Activated CD8-positive, alpha-beta memory T cell treated with anti-CD3 and anti-CD28 coated beads for 24 hours (primary cell): ENCODE measurements around the gene HSPD1.

Source experiments
- DNase-seq: peaks from one replicate; pipeline ENCODE4 v3.0.0-alpha.2; 2020

HSPD1 gene

DNA sequence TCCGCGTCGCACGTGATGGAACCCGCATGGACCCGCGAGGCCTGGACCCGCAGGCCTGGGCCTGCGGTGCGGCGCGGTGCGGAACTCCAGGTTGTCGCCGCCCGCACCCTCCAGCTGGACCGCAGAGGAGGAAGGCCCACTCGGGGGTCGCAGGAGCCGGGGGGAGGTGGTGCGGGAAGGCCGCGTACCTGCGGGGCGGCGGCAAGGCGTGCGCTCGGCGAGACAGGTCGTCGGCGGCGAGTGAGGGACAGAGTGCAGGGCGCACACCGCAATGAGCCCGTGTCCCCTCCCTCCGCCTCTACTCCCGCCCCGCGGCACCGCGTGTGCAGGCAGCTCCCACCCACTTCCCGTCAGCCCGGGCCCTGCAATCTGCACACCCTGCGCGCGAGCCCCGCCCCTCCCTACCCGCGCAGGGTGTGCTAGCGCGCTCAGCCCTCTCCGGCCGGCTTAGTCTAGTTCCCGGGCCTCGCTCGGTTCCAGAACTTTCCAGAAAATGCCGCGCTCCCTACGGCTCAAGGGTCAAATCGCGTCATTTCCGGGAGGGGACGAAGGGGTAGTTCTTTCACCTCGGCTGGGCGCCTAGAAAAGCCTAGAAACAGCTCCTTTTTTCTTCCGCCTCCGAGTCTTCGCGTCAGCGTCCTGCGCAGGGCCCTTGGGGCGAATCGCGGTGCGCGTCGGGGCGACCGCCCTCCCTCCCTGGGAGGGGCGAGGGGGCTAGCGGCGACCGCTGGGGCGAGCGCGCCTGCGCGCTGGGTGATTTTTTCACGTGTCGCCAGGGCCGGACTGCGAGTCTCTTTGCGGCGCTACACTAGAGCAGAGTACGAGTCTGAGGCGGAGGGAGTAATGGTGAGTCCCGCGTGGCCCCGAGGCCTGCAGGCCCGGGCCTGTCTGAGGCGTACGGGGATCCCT lies at the start of gene HSPD1, which contains the start of gene HSPE1:
HSPD1 (minus strand) TSS at position 247 of the 909 bp plus-strand sequence. CDS start 992 bp downstream, outside the sequence.
HSPE1 (plus strand) TSS at position 786 of the 909 bp plus-strand sequence; CDS start at position 844, 58 bp downstream.
- DNase-seq = peak; percentile 97

GRCh38 chr2:197548582-197548981 lies 48.9 kb upstream of the HSPD1 start:
- no peak for DNase-seq

- no peak for DNase-seq
These were observed 47.7 kb upstream of the HSPD1 start for GRCh38 chr2:197547163-197547900.

GRCh38 chr2:197543206-197543605 lies 43.6 kb upstream of the HSPD1 start:
- no peak for DNase-seq

DNA sequence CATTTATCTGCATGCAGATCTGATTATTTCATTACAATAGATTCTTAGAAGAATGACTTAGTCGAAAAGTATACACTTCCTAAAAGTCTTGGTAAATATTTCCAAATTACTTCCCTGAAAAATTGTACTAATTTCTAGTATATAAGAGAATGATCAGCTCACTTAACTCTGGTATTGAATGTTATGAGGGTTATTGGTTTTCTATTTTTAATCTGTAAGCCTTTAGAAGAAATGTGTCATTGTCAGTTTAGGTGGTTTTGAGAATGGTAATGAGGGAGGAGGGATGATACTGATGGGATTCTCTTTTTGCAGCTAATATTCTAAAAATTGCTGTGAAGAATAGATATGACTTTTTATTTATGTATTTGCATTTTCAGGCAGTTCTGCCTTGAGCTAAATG lies 40.1 kb upstream of the HSPD1 start:
- DNase-seq = no peak

DNA sequence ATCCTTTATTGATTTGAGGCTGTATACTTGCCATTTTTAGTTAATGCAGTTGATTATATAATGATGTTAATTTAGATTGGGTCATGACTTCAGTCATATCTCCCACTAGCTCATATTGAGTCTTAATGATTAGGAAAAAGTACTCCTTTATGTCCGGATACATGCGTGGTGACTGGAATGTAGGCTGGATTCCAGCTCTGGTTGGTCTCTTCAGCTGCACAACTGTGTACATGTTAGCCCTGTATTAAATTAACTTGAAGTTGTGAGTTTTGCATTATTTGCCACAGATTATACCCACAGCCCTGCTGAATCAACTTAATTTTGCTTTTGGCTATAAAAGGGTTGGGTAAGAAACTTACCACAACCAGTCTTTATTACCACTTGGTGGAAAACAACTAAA lies 38.8 kb upstream of the HSPD1 start:
- no peak for DNase-seq

- DNase-seq = no peak
These were observed 17.5 kb upstream of the HSPD1 start for GRCh38 chr2:197517150-197517549.

DNA sequence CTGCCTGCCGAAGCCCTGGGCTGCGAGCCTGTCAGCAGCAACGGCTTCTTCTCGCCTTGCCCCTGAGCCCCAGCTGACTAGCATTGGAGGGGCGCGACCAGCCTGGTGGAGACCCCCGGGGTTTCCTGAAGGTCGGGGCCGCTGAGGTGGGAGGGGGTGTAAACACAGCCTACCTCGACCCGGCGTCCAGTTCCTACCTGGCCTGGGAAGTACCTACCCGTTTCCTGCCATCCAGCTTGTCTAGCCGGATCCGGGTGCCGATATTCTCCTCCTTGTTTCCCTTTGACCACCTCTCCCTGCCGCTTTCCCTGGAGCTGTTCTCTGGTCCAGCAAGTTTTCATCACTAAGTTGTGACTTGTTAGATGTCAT lies 16.7 kb upstream of the HSPD1 start:
- no peak for DNase-seq

DNA sequence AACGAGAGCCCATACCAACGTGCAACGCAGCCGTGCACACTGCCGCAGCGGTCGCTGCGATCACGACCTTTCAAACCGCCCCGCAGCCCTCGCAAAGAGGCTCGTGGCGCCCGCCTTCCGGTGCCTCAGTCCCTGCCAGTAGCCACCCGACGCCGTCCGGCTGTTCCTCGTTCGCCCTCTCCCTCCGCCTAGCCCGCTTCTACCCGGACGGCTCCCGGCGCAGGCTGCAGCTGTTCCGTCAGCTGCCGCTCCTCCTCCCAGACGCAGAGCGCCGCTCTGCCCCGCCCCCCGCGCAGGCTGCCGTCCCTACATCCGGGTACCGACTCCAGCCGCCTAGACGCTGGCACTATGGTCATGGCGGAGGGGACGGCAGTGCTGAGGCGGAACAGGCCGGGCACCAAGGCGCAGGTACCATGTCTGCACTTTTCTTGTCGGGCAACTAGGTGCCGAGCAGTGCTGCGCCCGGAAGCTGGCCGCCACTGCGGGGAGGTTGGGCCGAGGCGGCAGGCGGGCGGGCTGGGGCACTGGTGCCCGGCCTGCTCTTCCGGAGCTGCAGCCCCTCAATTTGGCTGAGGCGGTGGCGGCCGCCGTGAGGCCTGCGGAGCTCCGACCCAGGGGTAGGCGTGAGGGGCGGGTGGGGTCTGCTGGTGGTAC lies 16.2 kb upstream of the HSPD1 start, which contains the start of gene MOB4:
MOB4 (plus strand) TSS at position 328 of the 654 bp plus-strand sequence; CDS start at position 349, 21 bp downstream.
- peak; percentile 97 for DNase-seq

DNA sequence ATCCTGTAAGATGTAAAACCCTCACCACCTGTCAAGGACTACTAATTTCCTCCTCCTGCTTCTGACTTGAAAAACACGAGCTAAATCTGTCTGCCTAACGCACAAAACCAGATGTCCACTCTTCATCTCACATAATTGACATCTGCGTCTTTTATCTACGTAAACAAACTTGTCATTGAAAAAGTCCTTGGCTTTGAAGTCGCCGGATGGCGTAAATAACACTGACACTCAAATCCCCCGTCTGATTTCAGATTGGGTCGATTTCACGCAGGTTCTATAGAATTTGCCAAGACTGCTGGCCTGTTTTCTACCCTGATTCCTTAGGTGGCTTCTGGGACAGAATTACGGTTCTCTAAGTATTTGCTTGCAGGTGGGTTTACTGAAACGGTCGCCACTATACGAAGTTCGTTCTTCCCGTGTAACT lies 15.7 kb upstream of the HSPD1 start:
- no peak for DNase-seq

DNA sequence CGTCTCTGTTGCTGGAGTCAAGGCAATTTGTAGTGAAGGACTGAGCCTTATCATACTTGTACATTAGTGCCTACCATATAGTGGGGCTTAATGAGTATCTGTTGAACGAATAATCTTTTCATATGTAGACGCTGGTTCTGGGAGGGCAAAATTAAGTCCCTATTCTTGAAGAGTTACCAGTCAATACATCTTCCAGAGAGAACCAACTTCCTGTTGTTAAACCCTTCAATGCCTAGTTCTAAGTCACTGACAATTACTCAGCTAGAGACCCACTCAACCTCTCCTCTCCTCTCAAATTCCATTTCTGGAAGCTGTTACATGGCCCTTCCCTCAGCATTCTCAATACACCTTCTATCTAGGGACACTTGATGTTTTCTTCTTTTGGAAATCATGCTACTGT lies 15.1 kb upstream of the HSPD1 start:
- DNase-seq = no peak

DNA sequence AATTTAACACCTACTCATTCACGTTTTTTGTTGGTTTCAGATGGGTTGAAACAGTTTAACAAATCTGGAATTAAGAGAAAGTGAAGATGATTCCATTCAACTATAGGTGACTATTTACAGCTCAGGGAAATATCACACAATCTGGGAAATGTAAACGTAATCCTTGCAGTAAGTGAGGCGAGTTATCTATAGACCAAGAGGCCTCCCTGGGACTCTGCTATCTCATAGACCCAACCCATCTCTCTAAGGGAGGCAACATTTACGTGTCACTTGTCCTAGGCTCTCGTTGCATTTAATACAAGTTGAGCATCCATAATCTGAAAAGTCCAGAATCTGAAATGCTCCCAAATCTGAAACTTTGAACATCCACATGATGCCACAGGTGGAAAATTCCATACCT lies 14.3 kb upstream of the HSPD1 start:
- DNase-seq = no peak

DNA sequence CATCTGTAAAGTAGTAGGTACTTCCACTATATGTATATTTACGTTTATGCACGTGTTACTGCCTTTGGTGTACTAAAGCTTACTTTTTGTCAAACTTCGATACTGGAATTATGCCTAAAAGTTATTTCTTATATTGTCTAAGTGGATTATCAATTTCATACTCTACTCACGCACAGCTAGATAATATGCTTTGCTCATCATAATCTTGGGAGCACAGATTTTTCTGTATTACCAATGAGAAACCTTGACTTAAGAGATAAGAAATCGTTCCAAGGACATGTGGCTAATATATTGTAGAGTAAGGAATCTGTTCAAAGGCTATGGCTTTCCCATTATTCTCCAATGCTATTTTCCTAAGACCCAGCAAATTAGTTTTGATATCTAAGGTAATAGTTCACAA lies 7.0 kb upstream of the HSPD1 start:
- no peak for DNase-seq

- DNase-seq = no peak
These were observed 4.9 kb upstream of the HSPD1 start for GRCh38 chr2:197504512-197504911.

- DNase-seq = no peak
These were observed 4.4 kb upstream of the HSPD1 start for GRCh38 chr2:197504000-197504399.

DNA sequence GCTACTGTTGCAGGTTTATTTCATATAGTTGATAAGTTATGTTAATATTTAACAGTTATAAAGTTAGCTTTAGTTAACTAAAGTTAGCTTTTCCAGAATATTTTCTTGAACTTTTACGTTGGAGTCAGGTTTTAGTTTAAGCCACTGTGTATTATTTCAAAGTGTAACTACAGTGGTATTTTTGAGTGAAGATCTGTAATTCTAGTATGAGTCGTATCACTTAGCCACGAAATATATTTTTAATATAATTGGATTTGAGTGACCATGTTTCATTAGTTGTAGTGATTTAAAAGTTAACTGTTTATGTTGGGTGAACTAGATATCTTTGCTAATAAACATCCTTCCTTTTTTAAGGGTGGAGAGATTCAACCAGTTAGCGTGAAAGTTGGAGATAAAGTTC lies 3.0 kb upstream of the HSPD1 start:
- DNase-seq = no peak

GRCh38 chr2:197502201-197502600 lies 2.6 kb upstream of the HSPD1 start:
- DNase-seq = no peak

- DNase-seq = no peak
These were observed 977 bp upstream of the HSPD1 start for GRCh38 chr2:197500503-197501131.

GRCh38 chr2:197498937-197499593 lies 575 bp downstream of the HSPD1 start:
- DNase-seq = peak; percentile 82

DNA sequence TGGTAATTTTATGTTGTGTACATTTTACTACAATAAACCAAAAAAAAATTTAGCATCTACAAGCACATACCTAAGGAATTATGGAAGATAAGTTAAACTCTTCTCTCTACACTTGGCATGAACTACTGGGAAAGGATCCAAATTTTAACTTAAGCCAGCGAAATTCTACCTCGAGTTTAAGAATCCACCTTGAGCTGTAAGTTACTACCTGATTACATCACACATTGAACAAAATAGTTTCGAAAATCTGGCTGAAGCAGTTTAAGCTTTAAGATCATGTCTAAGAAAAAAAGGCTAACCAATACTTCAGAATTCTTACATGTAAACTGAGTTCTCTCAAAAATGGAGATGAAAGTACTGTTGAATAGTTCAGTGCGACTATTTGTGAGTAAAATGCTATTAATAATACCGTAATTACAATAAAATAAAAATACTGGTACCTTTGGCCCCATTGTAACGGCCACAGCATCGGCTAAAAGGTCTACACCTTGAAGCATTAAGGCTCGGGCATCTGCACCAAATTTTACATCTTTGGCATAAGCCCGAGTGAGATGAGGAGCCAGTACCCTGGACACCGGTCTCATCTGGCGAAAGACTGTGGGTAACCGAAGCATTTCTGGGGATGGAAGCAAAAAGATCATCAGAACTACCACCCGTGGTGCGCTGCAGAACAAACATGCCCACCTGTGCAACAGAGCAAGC lies 1.3 kb downstream of the HSPD1 start:
- no peak for DNase-seq

DNA sequence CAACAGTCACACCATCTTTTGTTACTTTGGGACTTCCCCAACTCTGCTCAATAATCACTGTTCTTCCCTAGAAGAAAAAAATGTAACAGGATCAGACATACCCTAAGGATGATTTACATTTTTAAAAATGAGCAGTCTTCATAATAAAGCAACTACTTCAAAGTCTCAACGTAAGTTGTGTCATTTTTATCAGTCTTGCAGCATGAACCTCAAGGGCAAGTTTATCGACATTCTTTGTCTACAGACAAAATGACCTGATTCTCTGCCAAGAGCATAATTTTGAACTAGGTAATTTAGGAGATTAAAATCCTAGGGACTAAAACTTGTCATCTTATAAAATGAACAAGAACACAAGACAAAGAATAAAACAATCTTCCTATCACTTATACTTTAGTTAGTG lies 2.3 kb downstream of the HSPD1 start:
- no peak for DNase-seq

- DNase-seq = no peak
These were observed 2.9 kb downstream of the HSPD1 start for GRCh38 chr2:197496695-197497094.
